Measurements from ENCODE around the gene GTF2F1. TPM values are rescaled to one million over a fixed set of nuclear protein-coding genes. Genes with fewer than 3 reads are reported as not detected.

GTF2F1 gene
- total and polyA plus RNA-seq, 10 donors: 28.3 to 51.4 (median 41.5) TPM

GRCh38 chr19:6379744-6380143, 13.2 kb downstream of the GTF2F1 start:
- Histone ChIP-seq H3K36me3 (peaks cover 14 to 82% (median 62%) of the 10 kb centered on the region in 6 donors), H3K4me3 (no peak overlapping the region), H3K27ac (no peak overlapping the region), H3K4me1 (no peaks in the 10 kb centered on the region), H3K27me3 (replicated peaks in 1 of 7) (no peaks in the 10 kb centered on the region), H3K9me3 (peaks cover 0 to 5% (median 1%) of the 10 kb centered on the region in 8 donors)
- DNase-seq: no peak
- intact Hi-C loops (cut with DNase I; ENCODE audit: low total_unique reads): no loop called here
- WGBS, 5 donors: 77 to 98% (median 91%) methylated on average over 3 of the region's 3 CpGs
- TF ChIP-seq POLR2AphosphoS5 (IDR thresholded peaks at IDR 0.05) (no peak), POLR2A (IDR thresholded peaks at IDR 0.05) (no peak), CTCF (IDR thresholded peaks at IDR 0.05 in 8 of 11, conservative IDR thresholded peaks at IDR 0.05 in 3 of 11) (no peak)

- Histone ChIP-seq H3K4me1 (peaks cover 5 to 9% (median 7%) of the 10 kb centered on the region in 6 donors), H3K4me3 (no peak overlapping the region), H3K36me3 (peaks cover 14 to 75% (median 49%) of the 10 kb centered on the region in 6 donors), H3K27me3 (replicated peaks in 1 of 7) (no peaks in the 10 kb centered on the region), H3K27ac (no peak overlapping the region), H3K9me3 (peaks cover 0 to 5% (median 1%) of the 10 kb centered on the region in 8 donors)
- intact Hi-C loops (cut with DNase I; ENCODE audit: low total_unique reads): no loop called here
- 87 to 95% (median 91%) methylated on average over 9 of the region's 9 CpGs for WGBS, 5 donors
- no peak for DNase-seq
- TF ChIP-seq POLR2A (IDR thresholded peaks at IDR 0.05) (no peak), CTCF (IDR thresholded peaks at IDR 0.05 in 8 of 11, conservative IDR thresholded peaks at IDR 0.05 in 3 of 11) (no peak), POLR2AphosphoS5 (IDR thresholded peaks at IDR 0.05) (no peak)
Measured at GRCh38 chr19:6378486-6378885, 14.5 kb downstream of the GTF2F1 start.

- no peak for TF ChIP-seq POLR2A (IDR thresholded peaks at IDR 0.05)
- TF ChIP-seq POLR2AphosphoS5 (IDR thresholded peaks at IDR 0.05): peak in 1 of 3 donors; percentile 43
- Histone ChIP-seq H3K9me3 (peaks cover 0 to 5% (median 1%) of the 10 kb centered on the region in 8 donors), H3K4me3 (no peak overlapping the region), H3K27me3 (replicated peaks in 1 of 7) (no peaks in the 10 kb centered on the region), H3K36me3 (peaks cover 14 to 70% (median 45%) of the 10 kb centered on the region in 6 donors), H3K27ac (no peak overlapping the region), H3K4me1 (peaks cover 5 to 11% (median 8%) of the 10 kb centered on the region in 6 donors)
- DNase-seq: no peak
- intact Hi-C loops (cut with DNase I; ENCODE audit: low total_unique reads): no loop called here
- whole genome bisulfite sequencing, 5 donors: 73 to 90% (median 89%) methylated on average over 4 to 6 of the region's 6 CpGs
Measured at GRCh38 chr19:6378041-6378440, 14.9 kb downstream of the GTF2F1 start.

- TF ChIP-seq POLR2AphosphoS5 (IDR thresholded peaks at IDR 0.05): peak in 1 of 3 donors; percentile 33
- no peak for TF ChIP-seq POLR2A (IDR thresholded peaks at IDR 0.05)
- no peak for TF ChIP-seq CTCF (IDR thresholded peaks at IDR 0.05 in 8 of 11, conservative IDR thresholded peaks at IDR 0.05 in 3 of 11)
- no peak overlapping the region for H3K4me3 ChIP-seq
- intact Hi-C loops (cut with DNase I; ENCODE audit: low total_unique reads): no loop called here
- WGBS, 5 donors: 77 to 85% (median 81%) methylated on average over 19 of the region's 19 CpGs
- H3K36me3 ChIP-seq: peaks cover 14 to 56% (median 32%) of the 10 kb centered on the region in 6 donors
- no peaks in the 10 kb centered on the region for H3K27me3 ChIP-seq (replicated peaks in 1 of 7)
- H3K9me3 ChIP-seq: peaks cover 0 to 5% (median 1%) of the 10 kb centered on the region in 8 donors
- no peak for DNase-seq
- H3K27ac ChIP-seq: no peak overlapping the region
- peaks cover 5 to 19% (median 15%) of the 10 kb centered on the region in 6 donors for H3K4me1 ChIP-seq
Measured at GRCh38 chr19:6376512-6377190, 16.3 kb downstream of the GTF2F1 start.
